PC-9 (cell line): ENCODE measurements around the gene ERBB2. TPM values are rescaled to one million over a fixed set of nuclear protein-coding genes. Genes with fewer than 3 reads are reported as not detected.
A peak's percentile ranks its signal among the peaks of the same experiment; 100 is the strongest.

Source experiments
- BruUV-seq: library from RNA; stranded (reverse); fragments of 400-500 nt; replicated peaks from 2 replicates; lab custom pipeline; 2021; lab: Mats Ljungman, UMichigan
- CTCF ChIA-PET: fragments of 300-600 bp; sonication (Branson Sonifier 250); formaldehyde crosslinking; loops from one replicate; lab custom pipeline; 2022; ENCODE audit warnings: antibody characterized with exemption; lab: Charles Lee
- POLR2A ChIA-PET: fragments of 300-600 bp; sonication (Branson Sonifier 250); formaldehyde crosslinking; loops from one replicate; lab custom pipeline; 2022; ENCODE audit warnings: antibody characterized with exemption; ENCODE audit not compliant: unreplicated experiment; lab: Charles Lee
- DNase-seq, 2 experiments: peaks; one replicate each; pipeline versions ENCODE4 v3.0.0 to v3.0.0-alpha.2; 2015 to 2022; ENCODE audit warnings: mixed read lengths in 1 of 2
- H2AFZ ChIP-seq: fragments of 200-600 bp; sonication (generic); 2 replicates; pipeline ENCODE4 v1.8.1; 2017; ENCODE audit warnings: antibody characterized with exemption
- H3F3A ChIP-seq: fragments of 200-600 bp; sonication (generic); 2 replicates; pipeline ENCODE4 v1.8.1; 2017; ENCODE audit warnings: antibody characterized with exemption, mild to moderate bottlenecking, low read depth; ENCODE audit not compliant: insufficient read depth
- H3K27ac ChIP-seq: fragments of 200-600 bp; sonication (generic); 2 replicates; pipeline ENCODE4 v1.6.1; 2016; ENCODE audit warnings: mixed run types
- H3K27me3 ChIP-seq: fragments of 200-600 bp; sonication (generic); 2 replicates; pipeline ENCODE4 v1.6.1; 2016; ENCODE audit warnings: low read depth, mixed run types; ENCODE audit not compliant: insufficient read depth
- H3K36me3 ChIP-seq: fragments of 200-600 bp; sonication (generic); 2 replicates; pipeline ENCODE4 v1.6.1; 2016; ENCODE audit warnings: low read depth, mixed run types
- H3K4me1 ChIP-seq: fragments of 200-600 bp; sonication (generic); replicated peaks from 2 replicates; pipeline ENCODE4 v1.6.1; 2016; ENCODE audit warnings: mixed run types; ENCODE audit not compliant: insufficient read depth
- H3K4me2 ChIP-seq: fragments of 200-600 bp; sonication (generic); 2 replicates; pipeline ENCODE4 v1.6.1; 2017; ENCODE audit warnings: mixed run types
- H3K4me3 ChIP-seq: fragments of 200-600 bp; sonication (generic); 2 replicates; pipeline ENCODE4 v1.6.1; 2016; ENCODE audit warnings: mixed run types
- H3K79me2 ChIP-seq: fragments of 200-600 bp; sonication (generic); 2 replicates; pipeline ENCODE4 v1.6.1; 2017; ENCODE audit warnings: low read depth, mixed run types
- H3K9me2 ChIP-seq: fragments of 200-600 bp; sonication (generic); 2 replicates; pipeline ENCODE4 v1.8.1; 2017; ENCODE audit warnings: mild to moderate bottlenecking; ENCODE audit not compliant: insufficient read depth
- H3K9me3 ChIP-seq: fragments of 200-600 bp; sonication (generic); 2 replicates; pipeline ENCODE4 v1.8.1; 2016; ENCODE audit warnings: low read depth; ENCODE audit not compliant: insufficient read depth
- H4K20me1 ChIP-seq: fragments of 200-600 bp; sonication (generic); 2 replicates; pipeline ENCODE4 v1.8.1; 2017; ENCODE audit not compliant: insufficient read depth
- EZH2 ChIP-seq: fragments of 200-600 bp; sonication (generic); IDR thresholded peaks from 2 replicates; pipeline ENCODE4 v1.8.0; 2017; ENCODE audit warnings: antibody characterized with exemption, low read depth
- intact Hi-C: fragments of 100-400 bp; cut with micrococcal nuclease; formaldehyde crosslinking; loops from one replicate; pipeline ENCODE4 v1.10.0; 2022; ENCODE audit not compliant: unreplicated experiment
- total RNA-seq: library from RNA; stranded (reverse); gene quantifications from 2 replicates; pipeline ENCODE4 v1.2.3, GENCODE V29; 2021
- TF ChIP-seq, protein P1 (sequence below): fragments of 200-600 bp; sonication (generic); conservative IDR thresholded peaks from 2 replicates; pipeline ENCODE4 v1.6.1; 2017; ENCODE audit warnings: mixed run types, antibody characterized with exemption, mild to moderate bottlenecking, moderate library complexity

Gene ERBB2
- total RNA-seq, 1 experiment from 2014 or later = 90.6 TPM

DNA sequence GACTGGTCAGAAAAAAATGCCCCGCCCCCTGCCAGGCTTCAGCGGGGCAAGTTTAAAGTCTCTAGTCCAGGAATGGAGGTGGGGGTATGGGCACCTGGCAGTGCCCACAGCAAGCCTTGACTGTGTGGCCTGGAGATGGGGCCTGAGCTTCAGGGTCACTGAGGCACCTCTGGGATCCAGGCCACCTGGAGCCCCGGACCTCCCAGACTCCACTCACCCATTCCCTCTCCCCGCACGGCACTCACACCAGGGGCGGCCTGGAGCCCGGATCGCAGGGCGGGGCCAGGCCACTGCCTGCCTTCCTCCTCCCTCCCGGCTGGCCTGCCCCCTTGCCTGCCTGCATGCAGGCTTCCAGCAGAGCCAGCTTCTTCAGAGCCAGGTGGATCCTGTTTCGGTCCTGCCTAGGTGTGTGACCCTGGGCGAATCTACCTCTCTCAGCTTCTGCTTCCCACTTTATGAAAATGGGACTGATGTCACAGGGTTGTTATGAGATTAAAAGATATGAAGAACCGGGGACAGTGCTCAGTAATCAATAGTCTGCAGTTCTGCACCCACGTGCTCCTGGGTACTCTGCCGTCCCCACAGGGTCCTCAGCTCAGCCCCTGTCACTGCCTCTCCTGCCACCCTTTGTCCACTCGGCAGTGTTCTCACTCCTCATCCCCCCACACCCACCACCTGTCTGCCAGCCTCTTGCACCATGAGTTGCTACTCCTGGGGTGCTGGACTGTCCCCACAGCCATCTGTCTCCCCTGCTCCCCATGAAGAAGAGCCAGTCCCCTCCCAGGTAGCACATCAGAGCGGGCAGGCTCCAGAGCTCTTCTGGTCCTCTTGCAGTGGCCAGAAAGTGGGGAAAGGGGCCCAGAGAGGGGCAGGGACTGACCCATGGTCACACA lies 35.9 kb upstream of the ERBB2 start:
- ChIA-PET CTCF (no interaction called here), POLR2A (no interaction called here)
- H3K27ac ChIP-seq = 0 out of 2 replicates have a peak overlapping the region, but pooled peaks have one; percentile 7
- no peak overlapping the region; the same call in 1 of the 2 replicates for H2AFZ ChIP-seq
- peak; percentile 52 to 74 for DNase-seq
- H3F3A ChIP-seq = peaks cover 18% of the 10 kb centered on the region
- no peaks in the 10 kb centered on the region for H3K36me3 ChIP-seq
- intact Hi-C loops = no loop called here
- H3K9me2 ChIP-seq = no peaks in the 10 kb centered on the region
- peak overlapping the region; percentile 82 for H3K4me2 ChIP-seq
- no peaks in the 10 kb centered on the region for H4K20me1 ChIP-seq
- H3K9me3 ChIP-seq = no peaks in the 10 kb centered on the region
- no peak for TF ChIP-seq EZH2
- TF ChIP-seq, protein P1, sequence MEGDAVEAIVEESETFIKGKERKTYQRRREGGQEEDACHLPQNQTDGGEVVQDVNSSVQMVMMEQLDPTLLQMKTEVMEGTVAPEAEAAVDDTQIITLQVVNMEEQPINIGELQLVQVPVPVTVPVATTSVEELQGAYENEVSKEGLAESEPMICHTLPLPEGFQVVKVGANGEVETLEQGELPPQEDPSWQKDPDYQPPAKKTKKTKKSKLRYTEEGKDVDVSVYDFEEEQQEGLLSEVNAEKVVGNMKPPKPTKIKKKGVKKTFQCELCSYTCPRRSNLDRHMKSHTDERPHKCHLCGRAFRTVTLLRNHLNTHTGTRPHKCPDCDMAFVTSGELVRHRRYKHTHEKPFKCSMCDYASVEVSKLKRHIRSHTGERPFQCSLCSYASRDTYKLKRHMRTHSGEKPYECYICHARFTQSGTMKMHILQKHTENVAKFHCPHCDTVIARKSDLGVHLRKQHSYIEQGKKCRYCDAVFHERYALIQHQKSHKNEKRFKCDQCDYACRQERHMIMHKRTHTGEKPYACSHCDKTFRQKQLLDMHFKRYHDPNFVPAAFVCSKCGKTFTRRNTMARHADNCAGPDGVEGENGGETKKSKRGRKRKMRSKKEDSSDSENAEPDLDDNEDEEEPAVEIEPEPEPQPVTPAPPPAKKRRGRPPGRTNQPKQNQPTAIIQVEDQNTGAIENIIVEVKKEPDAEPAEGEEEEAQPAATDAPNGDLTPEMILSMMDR = no peak
- H3K79me2 ChIP-seq = no peaks in the 10 kb centered on the region
- no peaks in the 10 kb centered on the region for H3K27me3 ChIP-seq
- peaks cover 35% of the 10 kb centered on the region for H3K4me1 ChIP-seq
- BruUV-seq = TSS peak; percentile 26
- peak overlapping the region; percentile 49; the same call in 1 of the 2 replicates for H3K4me3 ChIP-seq

DNA sequence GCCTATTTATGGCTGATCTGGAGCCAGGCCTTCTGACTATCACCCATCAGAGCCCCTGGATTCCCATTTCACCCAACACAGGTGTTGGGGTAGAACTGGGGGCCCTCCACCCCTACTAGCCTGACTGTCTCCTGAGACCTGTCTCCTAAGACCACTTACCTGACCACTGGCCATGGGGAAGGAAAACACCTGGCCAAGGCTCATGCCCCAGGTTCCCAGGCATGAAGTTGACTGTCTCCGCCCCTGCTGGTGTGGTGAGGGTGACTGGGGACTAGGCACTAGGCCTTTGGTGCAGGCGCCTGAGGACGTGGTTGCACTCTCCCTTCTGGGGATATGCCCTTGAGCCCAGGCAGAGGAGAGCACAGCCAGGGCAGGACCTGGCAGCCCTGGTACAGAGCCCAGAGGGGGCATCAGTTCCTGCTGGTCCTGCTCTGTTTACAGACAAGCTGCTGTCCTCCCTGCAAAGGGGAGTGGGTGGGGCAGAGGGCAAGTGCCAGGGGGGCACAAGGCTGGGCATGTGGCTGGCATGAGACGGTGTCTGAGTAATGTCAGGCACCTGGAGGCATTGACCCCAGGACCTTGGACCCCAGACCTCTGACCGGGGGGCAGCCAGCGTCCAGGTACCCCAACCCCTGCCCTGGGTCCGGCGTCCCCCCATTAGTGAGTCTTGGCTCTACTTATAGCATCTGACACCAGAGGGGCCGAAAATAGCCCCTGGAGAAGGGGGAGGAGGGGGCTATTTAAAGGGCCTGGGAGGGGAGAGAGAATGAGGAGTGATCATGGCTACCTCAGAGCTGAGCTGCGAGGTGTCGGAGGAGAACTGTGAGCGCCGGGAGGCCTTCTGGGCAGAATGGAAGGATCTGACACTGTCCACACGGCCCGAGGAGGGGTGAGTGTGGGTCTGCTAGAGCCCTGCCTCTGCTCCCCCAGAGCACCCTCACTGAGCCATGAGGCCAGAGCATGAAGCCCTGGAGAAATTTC lies 35.0 kb upstream of the ERBB2 start, which contains the start of gene TCAP:
TSS of gene TCAP (plus strand) at position 769 of the 981 bp plus-strand sequence. CDS start at position 780, 11 bp downstream.
- BruUV-seq = no TSS peak
- POLR2A ChIA-PET = interaction anchor here (0.5 kb wide), 1 partner anchor 87 kb away, joined by 26 read pairs; no protein-coding TSS in a partner anchor
- TF ChIP-seq, protein P1 = no peak
- Histone ChIP-seq H3K36me3 (no peaks in the 10 kb centered on the region), H3K79me2 (no peaks in the 10 kb centered on the region), H3K4me1 (peaks cover 35% of the 10 kb centered on the region), H3K4me2 (peak within 1 kb of the TSS; percentile 82), H2AFZ (no peak within 1 kb of the TSS), H3K27ac (no peak within 1 kb of the TSS), H3F3A (peaks cover 22% of the 10 kb centered on the region), H4K20me1 (no peaks in the 10 kb centered on the region), H3K27me3 (no peaks in the 10 kb centered on the region), H3K9me3 (no peaks in the 10 kb centered on the region), H3K4me3 (no peak within 1 kb of the TSS), H3K9me2 (no peaks in the 10 kb centered on the region)
- CTCF ChIA-PET = no interaction called here
- no peak for DNase-seq
- intact Hi-C loops = no loop called here

DNA sequence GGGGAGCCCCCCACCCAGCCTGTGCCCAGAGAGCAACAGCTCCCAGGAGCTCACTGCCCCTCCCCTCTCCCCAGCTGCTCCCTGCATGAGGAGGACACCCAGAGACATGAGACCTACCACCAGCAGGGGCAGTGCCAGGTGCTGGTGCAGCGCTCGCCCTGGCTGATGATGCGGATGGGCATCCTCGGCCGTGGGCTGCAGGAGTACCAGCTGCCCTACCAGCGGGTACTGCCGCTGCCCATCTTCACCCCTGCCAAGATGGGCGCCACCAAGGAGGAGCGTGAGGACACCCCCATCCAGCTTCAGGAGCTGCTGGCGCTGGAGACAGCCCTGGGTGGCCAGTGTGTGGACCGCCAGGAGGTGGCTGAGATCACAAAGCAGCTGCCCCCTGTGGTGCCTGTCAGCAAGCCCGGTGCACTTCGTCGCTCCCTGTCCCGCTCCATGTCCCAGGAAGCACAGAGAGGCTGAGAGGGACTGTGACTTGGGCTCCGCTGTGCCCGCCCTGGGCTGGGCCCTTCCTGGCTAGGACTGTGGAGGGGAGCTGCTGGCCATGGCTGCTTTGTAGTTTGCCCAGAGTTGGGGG lies 34.1 kb upstream of the ERBB2 start:
- Histone ChIP-seq H3K4me1 (peaks cover 35% of the 10 kb centered on the region), H3F3A (peaks cover 27% of the 10 kb centered on the region), H3K27me3 (no peaks in the 10 kb centered on the region), H4K20me1 (no peaks in the 10 kb centered on the region), H2AFZ (no peak overlapping the region), H3K79me2 (no peaks in the 10 kb centered on the region), H3K9me3 (no peaks in the 10 kb centered on the region), H3K4me2 (no peak overlapping the region), H3K4me3 (no peak overlapping the region), H3K9me2 (no peaks in the 10 kb centered on the region), H3K27ac (no peak overlapping the region), H3K36me3 (no peaks in the 10 kb centered on the region)
- ChIA-PET POLR2A (interaction anchor here (0.5 kb wide), 1 partner anchor 86 kb away, joined by 26 read pairs; no protein-coding TSS in a partner anchor), CTCF (no interaction called here)
- intact Hi-C loops = no loop called here
- BruUV-seq = no TSS peak
- peak in 1 of 2 experiments; percentile 16 for DNase-seq
- TF ChIP-seq EZH2 = no peak
- TF ChIP-seq, protein P1 = no peak
